Heart right ventricle (tissue), 16 donors: Measurements from ENCODE around the gene CAPN9. TPM values are rescaled to one million over a fixed set of nuclear protein-coding genes. Genes with fewer than 3 reads are reported as not detected.

ENCODE experiments used
- ATAC-seq, 8 donors: fragments of 200-7000 bp; cut with Tn5 transposase; one replicate each; pipeline ENCODE4 v1.9.1; 2020; ENCODE audit warnings: mild to moderate bottlenecking in 8 of 8, moderate library complexity in 8 of 8, moderate number of reproducible peaks in 1 of 8
- DNase-seq, 2 donors: peaks; one replicate each; pipeline ENCODE4 v3.0.0-alpha.2; 2020
- H3K27ac ChIP-seq, 10 donors: fragments of 200-600 bp; sonication (generic) in 2 of 10; one replicate each; pipeline versions ENCODE4 v1.5.0 to v1.8.0; 2020 to 2022; ENCODE audit warnings: mild to moderate bottlenecking in 3 of 10
- H3K27me3 ChIP-seq, 7 donors: fragments of 200-600 bp; one replicate each; pipeline ENCODE4 v1.8.0; 2021 to 2022; ENCODE audit warnings: mild to moderate bottlenecking in 2 of 7
- H3K36me3 ChIP-seq, 9 donors: fragments of 200-600 bp; sonication (generic) in 1 of 9; one replicate each; pipeline versions ENCODE4 v1.5.0 to v1.8.0; 2020 to 2022; ENCODE audit warnings: mild to moderate bottlenecking in 2 of 9
- H3K4me1 ChIP-seq, 9 donors: fragments of 200-600 bp; sonication (generic) in 1 of 9; one replicate each; pipeline versions ENCODE4 v1.5.0 to v1.8.0; 2020 to 2022; ENCODE audit warnings: mild to moderate bottlenecking in 4 of 9
- H3K4me3 ChIP-seq, 10 donors: fragments of 200-600 bp; sonication (generic) in 2 of 10; one replicate each; pipeline versions ENCODE4 v1.5.0 to v1.8.0; 2020 to 2022; ENCODE audit warnings: mild to moderate bottlenecking in 7 of 10, moderate library complexity in 2 of 10
- H3K9me3 ChIP-seq, 11 donors: fragments of 200-600 bp in 10 of 11; sonication (generic) in 2 of 11; one replicate each; pipeline versions ENCODE4 v1.5.0 to v1.8.0; 2013 to 2022; ENCODE audit warnings: mild to moderate bottlenecking in 2 of 11, control low read depth in 1 of 11, moderate library complexity in 1 of 11
- CTCF ChIP-seq, 9 donors: fragments of 200-600 bp; sonication (generic) in 2 of 9; IDR thresholded peaks; one replicate each; pipeline versions ENCODE4 v1.5.0 to v1.8.0; 2021 to 2022; ENCODE audit warnings: antibody characterized with exemption in 9 of 9, mild to moderate bottlenecking in 5 of 9, moderate library complexity in 1 of 9
- WGBS, 2 donors: extraction: QIAGEN DNeasy Blood & Tissue Kit; methylation state at CpG; one replicate each; pipeline ENCODE4 v1.1.7; 2013; ENCODE audit warnings: inconsistent platforms in 1 of 2; 5-methylcytosine and 5-hydroxymethylcytosine counted together
- intact Hi-C, 10 donors: fragments of 100-400 bp; cut with DNase I; formaldehyde crosslinking; loops; one replicate each; pipeline versions ENCODE4 v1.11.1 to v1.14.2; 2022
- polyA plus RNA-seq, 2 donors: library from polyadenylated mRNA; stranded (reverse); fragments of 200-250 nt; gene quantifications; one replicate each; pipeline ENCODE4 v1.2.3, GENCODE V29; 2013
- total RNA-seq, 10 donors: library from RNA; stranded (reverse); fragmentation: NEBNext Ultra II Directional in 3 of 10; extraction: Animal tissue kit (Norgen Biotek cat#: 25700) in 3 of 10; gene quantifications; one replicate each; pipeline versions ENCODE4 v1.2.1 to v1.2.4, GENCODE V29; 2021 to 2023
- donor health status: Arrhythmogenic right ventricular cardiomyopathy.
- donor health status: ischemic (EF 13 %, LVEDD 7.1; RV severe dilation, severe dysfunction).
- donor health status: healthy with polysubstance abuse.
- donor health status: DM: no; HTN: yes; CAD: no.
- donor health status: DM: no; HTN: no; CAD: no.
- donor health status: ischemic (EF 25% LVEDD 6.9; RV normal size, moderate dysfunction).
- donor health status: ischemic (EF 25% LVEDD 5.7; RV mildly dilated, moderate dysfunction).
- donor health status: healthy.
- donor health status: DM: yes; HTN: yes; CAD: no.
- donor health status: Ischemic cardiomyopathy.
- donor health status: ischemic (EF 35%, LVEDD 5.7; RV mildly dilated, moderate dysfunction).
- donor health status: nonischemic (EF 11% LVEDD 7.7; RV severe dilation, severe dysfunction).
- donor health status: DM: yes; HTN: yes; CAD: no.
- donor health status: PGD.
- donor health status: ischemic (EF 29% LVEDD 5.4; RV normal size, mild dysfunction).
- donor health status: nonischemic (EF 23%, LVEDD 6.1; RV moderate dilation, normal function).

The CAPN9 gene
- total and polyA plus RNA-seq, 12 donors = 0.22 to 0.25 (median 0.24) TPM; not detected in 9

GRCh38 chr1:230794871-230795605, 47.9 kb downstream of the CAPN9 start:
- no peak for DNase-seq
- WGBS, 2 donors = 91 to 95% methylated on average over 19 of the region's 19 CpGs

DNA sequence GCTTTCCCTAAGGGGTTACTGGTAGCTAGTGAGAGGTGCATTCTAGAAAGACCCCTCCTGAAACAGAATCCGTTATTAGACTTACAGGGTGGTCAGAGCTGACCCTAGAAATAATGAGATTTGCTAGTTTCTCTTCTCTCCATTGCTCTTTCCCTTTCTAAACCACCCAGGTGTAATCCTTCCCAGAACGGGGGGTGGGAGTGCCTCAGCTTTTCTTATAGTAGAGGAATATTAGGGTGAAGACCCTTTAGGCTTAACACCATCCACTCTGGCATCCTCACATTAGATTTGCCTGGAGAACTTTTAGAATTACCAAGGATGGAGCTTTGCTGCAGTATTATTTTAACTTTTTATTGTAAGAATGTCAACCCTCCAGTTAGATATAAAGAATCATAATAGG, 49.4 kb downstream of the CAPN9 start:
- Histone ChIP-seq H3K9me3 (no peaks in the 10 kb centered on the region), H3K4me3 (no peak overlapping the region), H3K27ac (no peak overlapping the region), H3K4me1 (no peaks in the 10 kb centered on the region), H3K36me3 (no peaks in the 10 kb centered on the region), H3K27me3 (no peaks in the 10 kb centered on the region)
- 42 to 74% methylated on average over 2 of the region's 2 CpGs for WGBS, 2 donors
- DNase-seq = no peak
- ATAC-seq = no peak
- intact Hi-C loops = loop anchor here in 6 of 10 donors (2.0 to 10.0 kb wide), 4 partner anchors 414 to 421 kb away; no protein-coding TSS in a partner anchor
- no peak for TF ChIP-seq CTCF (IDR thresholded peaks at IDR 0.05)

More at GRCh38 chr1:230794871-230795605, 47.9 kb downstream of the CAPN9 start:
- no peak for ATAC-seq
- Histone ChIP-seq H3K9me3 (no peaks in the 10 kb centered on the region), H3K27me3 (no peaks in the 10 kb centered on the region), H3K36me3 (no peaks in the 10 kb centered on the region), H3K4me1 (no peaks in the 10 kb centered on the region), H3K27ac (no peak overlapping the region), H3K4me3 (no peak overlapping the region)
- intact Hi-C loops = loop anchor here in 5 of 10 donors (5.0 to 10.0 kb wide), 3 partner anchors 417 to 422 kb away; no protein-coding TSS in a partner anchor
- TF ChIP-seq CTCF (IDR thresholded peaks at IDR 0.05) = no peak

GRCh38 chr1:230797376-230797920, 50.3 kb downstream of the CAPN9 start:
- no peak overlapping the region for H3K27ac ChIP-seq
- 77 to 80% methylated on average over 13 of the region's 13 CpGs for whole genome bisulfite sequencing, 2 donors
- TF ChIP-seq CTCF (IDR thresholded peaks at IDR 0.05) = no peak
- no peaks in the 10 kb centered on the region for H3K36me3 ChIP-seq
- ATAC-seq = peak in 2 of 8 donors; percentile 25 to 43
- H3K4me1 ChIP-seq = no peaks in the 10 kb centered on the region
- no peaks in the 10 kb centered on the region for H3K9me3 ChIP-seq
- H3K27me3 ChIP-seq = no peaks in the 10 kb centered on the region
- no peak overlapping the region for H3K4me3 ChIP-seq
- no peak for DNase-seq
- intact Hi-C loops = loop anchor here in 6 of 10 donors (2.0 to 10.0 kb wide), 4 partner anchors 413 to 420 kb away; no protein-coding TSS in a partner anchor

DNA sequence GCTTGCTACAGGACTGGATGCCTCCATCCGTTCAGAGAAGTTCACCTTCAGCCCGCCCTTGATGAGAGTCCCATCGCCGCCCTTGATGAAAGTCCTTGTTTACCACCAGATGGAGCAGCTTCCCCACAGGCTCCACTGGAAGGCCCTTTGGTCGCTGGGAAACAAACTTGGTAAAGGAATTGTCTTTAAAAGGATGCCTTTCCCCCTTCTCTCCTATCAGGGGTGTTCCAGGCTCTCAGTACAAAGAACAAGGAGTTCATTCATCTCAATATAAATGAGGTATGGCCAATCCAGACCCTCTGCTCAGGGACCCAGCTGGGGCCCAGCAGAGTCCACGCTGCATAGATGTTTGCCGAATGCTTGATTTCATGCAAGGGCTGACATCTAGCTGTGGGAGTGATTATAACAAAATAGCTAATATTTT, 50.8 kb downstream of the CAPN9 start:
- Histone ChIP-seq H3K9me3 (no peaks in the 10 kb centered on the region), H3K27ac (no peak overlapping the region), H3K36me3 (no peaks in the 10 kb centered on the region), H3K4me3 (no peak overlapping the region), H3K27me3 (no peaks in the 10 kb centered on the region), H3K4me1 (no peaks in the 10 kb centered on the region)
- peak; percentile 60 to 90 (median 78) for TF ChIP-seq CTCF (IDR thresholded peaks at IDR 0.05)
- peak; percentile 41 to 75 for DNase-seq
- 26 to 29% methylated on average over 7 of the region's 7 CpGs for WGBS, 2 donors
- intact Hi-C loops = loop anchor here (1.0 to 10.0 kb wide), 7 partner anchors 119 to 419 kb away; no protein-coding TSS in a partner anchor
- ATAC-seq = peak; percentile 81 to 93 (median 90)
